ENCODE data around the gene ROR1.

GRCh38 chr1:63975481-63975880 lies 201.7 kb downstream of the ROR1 start:
- TF ChIP-seq, protein P1, sequence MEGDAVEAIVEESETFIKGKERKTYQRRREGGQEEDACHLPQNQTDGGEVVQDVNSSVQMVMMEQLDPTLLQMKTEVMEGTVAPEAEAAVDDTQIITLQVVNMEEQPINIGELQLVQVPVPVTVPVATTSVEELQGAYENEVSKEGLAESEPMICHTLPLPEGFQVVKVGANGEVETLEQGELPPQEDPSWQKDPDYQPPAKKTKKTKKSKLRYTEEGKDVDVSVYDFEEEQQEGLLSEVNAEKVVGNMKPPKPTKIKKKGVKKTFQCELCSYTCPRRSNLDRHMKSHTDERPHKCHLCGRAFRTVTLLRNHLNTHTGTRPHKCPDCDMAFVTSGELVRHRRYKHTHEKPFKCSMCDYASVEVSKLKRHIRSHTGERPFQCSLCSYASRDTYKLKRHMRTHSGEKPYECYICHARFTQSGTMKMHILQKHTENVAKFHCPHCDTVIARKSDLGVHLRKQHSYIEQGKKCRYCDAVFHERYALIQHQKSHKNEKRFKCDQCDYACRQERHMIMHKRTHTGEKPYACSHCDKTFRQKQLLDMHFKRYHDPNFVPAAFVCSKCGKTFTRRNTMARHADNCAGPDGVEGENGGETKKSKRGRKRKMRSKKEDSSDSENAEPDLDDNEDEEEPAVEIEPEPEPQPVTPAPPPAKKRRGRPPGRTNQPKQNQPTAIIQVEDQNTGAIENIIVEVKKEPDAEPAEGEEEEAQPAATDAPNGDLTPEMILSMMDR (IDR thresholded peaks at IDR 0.05; ENCODE audit: extremely low read depth in 1 of 2, insufficient read depth in 1 of 2, low read depth in 1 of 2, low read length in 2 of 2) = no peak
- no peak for TF ChIP-seq POLR2A (IDR thresholded peaks at IDR 0.05; ENCODE audit: low read depth, low read length)
- TF ChIP-seq POLR2AphosphoS5 (IDR thresholded peaks at IDR 0.05; ENCODE audit: insufficient read depth, low read depth, low read length) = no peak
- no peak for TF ChIP-seq JUN (IDR thresholded peaks at IDR 0.05; ENCODE audit: borderline replicate concordance, insufficient read depth, insufficient read length, low read depth)
- no peak for TF ChIP-seq GATA2 (IDR thresholded peaks at IDR 0.05; ENCODE audit: insufficient read depth, insufficient read length, low read depth, low read length)
- TF ChIP-seq, protein P2, sequence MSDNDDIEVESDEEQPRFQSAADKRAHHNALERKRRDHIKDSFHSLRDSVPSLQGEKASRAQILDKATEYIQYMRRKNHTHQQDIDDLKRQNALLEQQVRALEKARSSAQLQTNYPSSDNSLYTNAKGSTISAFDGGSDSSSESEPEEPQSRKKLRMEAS (IDR thresholded peaks at IDR 0.05; ENCODE audit: insufficient read depth, insufficient read length) = no peak
- no peak for TF ChIP-seq EZH2 (IDR thresholded peaks at IDR 0.05; ENCODE audit: borderline replicate concordance, low read depth, low read length, severe bottlenecking)
- TF ChIP-seq MYC (IDR thresholded peaks at IDR 0.05; ENCODE audit: low read depth, low read length) = no peak

Measured in endothelial cell of umbilical vein (primary cell).